Common myeloid progenitor, CD34-positive (primary cell): ENCODE results near the gene INHBE.
A peak's percentile ranks its signal among the peaks of the same experiment; 100 is the strongest.
"Not testable (repeated sequence)": the region's sequence is repeated elsewhere in the genome, so short reads cannot be mapped to it uniquely, and the experiment has no call there.

Experiments used
- CTCF ChIA-PET: fragments of 350-600 bp; sonication (Branson Sonifier 250); formaldehyde crosslinking; loops from one replicate; lab custom pipeline; 2021; ENCODE audit warnings: antibody characterized with exemption; lab: Charles Lee
- POLR2A ChIA-PET: fragments of 350-600 bp; sonication (Branson Sonifier 250); formaldehyde crosslinking; loops from one replicate; lab custom pipeline; 2021; ENCODE audit warnings: antibody characterized with exemption; lab: Charles Lee
- DNase-seq, 3 donors: peaks; one replicate each; pipeline versions ENCODE4 v3.0.0 to v3.0.0-alpha.2; 2013
- H3K27ac ChIP-seq, 2 experiments: 1 replicate in 1 of 2; 2 replicates in 1 of 2; pipeline ENCODE4 v1.7.0; 2013; ENCODE audit warnings: inconsistent platforms in 2 of 2, low read length in 2 of 2, mild to moderate bottlenecking in 2 of 2, low read depth in 1 of 2, moderate library complexity in 1 of 2; ENCODE audit not compliant: severe bottlenecking in 2 of 2, insufficient read depth in 1 of 2, poor library complexity in 1 of 2
- H3K27me3 ChIP-seq, 5 experiments: replicated peaks in 2 of 5; 1 replicate in 3 of 5; 2 replicates in 2 of 5; pipeline versions ENCODE4 v1.6.1 to v1.7.0; 2013; ENCODE audit warnings: low read length in 4 of 5, mild to moderate bottlenecking in 2 of 5, moderate library complexity in 2 of 5, inconsistent platforms in 1 of 5; ENCODE audit not compliant: insufficient read depth in 5 of 5, control insufficient read depth in 4 of 5
- H3K36me3 ChIP-seq, 4 experiments: 1 replicate in 2 of 4; 2 replicates in 2 of 4; pipeline versions ENCODE4 v1.6.1 to v1.7.0; 2013; ENCODE audit warnings: low read length in 3 of 4, control low read depth in 1 of 4, mild to moderate bottlenecking in 1 of 4; ENCODE audit not compliant: control insufficient read depth in 4 of 4, insufficient read depth in 4 of 4
- H3K4me1 ChIP-seq, 4 experiments: 1 replicate in 3 of 4; 2 replicates in 1 of 4; pipeline versions ENCODE4 v1.6.1 to v1.7.1; 2013; ENCODE audit warnings: low read length in 3 of 4, mild to moderate bottlenecking in 3 of 4, control low read depth in 1 of 4, inconsistent platforms in 1 of 4, moderate library complexity in 1 of 4; ENCODE audit not compliant: control insufficient read depth in 4 of 4, insufficient read depth in 4 of 4; ENCODE audit errors: control extremely low read depth in 1 of 4
- H3K4me3 ChIP-seq, 7 experiments: 1 replicate in 4 of 7; 2 replicates in 3 of 7; pipeline versions ENCODE4 v1.5.1 to v1.7.0; 2013; ENCODE audit warnings: mild to moderate bottlenecking in 7 of 7, low read length in 6 of 7, moderate library complexity in 6 of 7, inconsistent platforms in 2 of 7, low read depth in 2 of 7, control low read depth in 1 of 7; ENCODE audit not compliant: insufficient read depth in 4 of 7, control insufficient read depth in 1 of 7; ENCODE audit errors: extremely low read depth in 1 of 7
- H3K9me3 ChIP-seq, 5 experiments: 1 replicate in 4 of 5; 2 replicates in 1 of 5; pipeline versions ENCODE4 v1.6.1 to v1.7.1; 2013; ENCODE audit warnings: low read length in 4 of 5, mild to moderate bottlenecking in 2 of 5, inconsistent platforms in 1 of 5, low read depth in 1 of 5, moderate library complexity in 1 of 5; ENCODE audit not compliant: control insufficient read depth in 4 of 5, insufficient read depth in 2 of 5; ENCODE audit errors: control extremely low read depth in 1 of 5
- WGBS: methylation state at CpG from one replicate; pipeline ENCODE4 v1.1.5; 2013; ENCODE audit not compliant: insufficient coverage; 5-methylcytosine and 5-hydroxymethylcytosine counted together

The INHBE gene

GRCh38 chr12:57439762-57440266 lies 15.3 kb upstream of the INHBE start:
- Histone ChIP-seq H3K9me3 (peaks cover 0 to 2% (median 0%) of the 10 kb centered on the region in 5 experiments), H3K36me3 (no peaks in the 10 kb centered on the region), H3K27ac (no peak overlapping the region), H3K27me3 (no peaks in the 10 kb centered on the region), H3K4me1 (peaks cover 0 to 11% (median 8%) of the 10 kb centered on the region in 4 experiments), H3K4me3 (no peak overlapping the region)
- CTCF ChIA-PET: interaction anchor here (1.0 to 6.0 kb wide), 5 partner anchors 14 to 135 kb away, joined by 3 to 58 read pairs (median 3); partner anchors contain the start of gene INHBE
- WGBS: 100% methylated on average over 2 of the region's 4 CpGs
- POLR2A ChIA-PET: interaction anchor here (1.0 kb wide), 1 partner anchor 10 kb away, joined by 3 read pairs; no protein-coding TSS in a partner anchor
- DNase-seq: no peak

- H3K4me1 ChIP-seq, POLR2A ChIA-PET, H3K4me3 ChIP-seq, H3K27ac ChIP-seq, H3K36me3 ChIP-seq, H3K27me3 ChIP-seq, DNase-seq, H3K9me3 ChIP-seq: not testable (repeated sequence)
- CTCF ChIA-PET: interaction anchor here (0.6 to 18.4 kb wide), 4 partner anchors 12 to 130 kb away, joined by 3 to 518 read pairs (median 32); partner anchors contain the start of gene INHBE
- no CpG with 5 or more reads among the region's 2 CpGs for WGBS
Measured at GRCh38 chr12:57441393-57441792, 13.7 kb upstream of the INHBE start.

DNA sequence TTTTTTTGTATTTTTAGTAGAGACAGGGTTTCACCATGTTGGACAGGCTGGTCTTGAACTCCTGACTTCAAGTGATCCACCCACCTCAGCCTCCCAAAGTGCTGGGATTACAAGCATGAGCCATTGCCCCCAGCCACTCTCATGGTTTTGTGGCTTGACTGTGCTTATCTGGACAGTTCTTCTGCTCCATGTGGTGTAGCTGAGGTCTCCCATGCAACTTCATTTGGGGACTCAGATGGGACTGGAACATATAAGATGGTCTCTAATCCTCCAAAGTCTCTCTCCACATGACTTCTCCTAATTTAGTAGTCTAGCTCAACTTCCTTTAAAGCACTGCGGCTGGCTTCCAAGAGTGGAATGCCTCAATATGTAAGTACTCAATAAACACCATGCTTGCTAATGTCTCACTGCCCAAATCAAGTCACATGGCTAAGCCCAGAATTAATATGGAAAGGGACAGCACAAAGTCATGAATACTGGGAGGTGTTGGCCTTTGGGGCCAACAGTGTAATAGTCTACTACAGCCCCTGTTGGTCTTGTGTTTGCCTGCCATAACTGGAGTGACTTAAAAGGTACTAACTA lies 13.2 kb upstream of the INHBE start:
- H3K9me3 ChIP-seq: peaks cover 0 to 2% (median 0%) of the 10 kb centered on the region in 5 experiments
- POLR2A ChIA-PET: no interaction called here
- WGBS: 43% methylated on average over 1 of the region's 1 CpG
- no peak overlapping the region for H3K4me3 ChIP-seq
- CTCF ChIA-PET: interaction anchor here (0.6 to 18.4 kb wide), 4 partner anchors 11 to 130 kb away, joined by 3 to 518 read pairs (median 32); partner anchors contain the start of gene INHBE
- H3K27me3 ChIP-seq: no peaks in the 10 kb centered on the region
- peak in 2 of 3 donors; percentile 33 to 46 for DNase-seq
- H3K36me3 ChIP-seq: no peaks in the 10 kb centered on the region
- no peak overlapping the region for H3K27ac ChIP-seq
- H3K4me1 ChIP-seq: no peaks in the 10 kb centered on the region

DNA sequence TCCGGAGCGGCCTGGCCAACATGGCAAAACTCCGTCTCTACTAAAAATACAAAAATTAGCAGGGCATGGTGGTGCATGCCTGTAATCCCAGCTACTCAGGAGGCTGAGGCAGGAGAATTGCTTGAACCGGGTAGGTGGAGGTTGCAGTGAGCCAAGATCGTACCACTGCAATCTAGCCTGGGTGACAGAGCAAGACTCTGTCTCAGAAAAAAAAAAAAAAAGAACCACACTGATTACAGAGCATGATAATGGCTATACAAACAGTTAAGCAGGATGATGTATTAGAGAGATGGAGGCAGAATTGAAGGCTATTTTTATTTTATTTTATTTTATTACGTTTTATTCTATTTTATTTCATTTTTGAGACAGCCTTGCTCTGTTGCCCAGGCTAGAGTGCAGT lies 10.8 kb upstream of the INHBE start:
- 100% methylated on average over 4 of the region's 6 CpGs for WGBS
- CTCF ChIA-PET: interaction anchor here (1.0 to 18.4 kb wide), 4 partner anchors 9 to 133 kb away, joined by 3 to 518 read pairs (median 31); partner anchors contain the start of gene INHBE

DNA sequence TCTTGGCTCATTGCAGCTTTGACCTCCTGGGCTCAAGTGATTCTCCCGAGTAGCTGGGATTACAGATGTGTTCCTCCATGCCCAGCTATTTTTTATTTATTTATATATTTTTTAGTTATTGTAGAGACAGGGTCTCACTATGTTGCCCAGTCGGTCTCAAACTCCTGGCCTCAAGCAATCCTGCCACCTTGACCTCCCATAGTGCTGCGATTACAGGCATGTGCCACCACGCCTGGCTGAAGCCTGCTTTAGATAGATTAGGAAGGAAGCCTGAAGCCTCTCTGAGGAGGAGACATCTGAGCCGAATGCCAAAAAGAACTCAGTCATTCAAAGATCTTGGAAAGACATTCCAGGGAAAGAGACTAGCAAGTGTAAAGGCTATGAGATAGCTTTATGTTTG lies 10.4 kb upstream of the INHBE start:
- no peaks in the 10 kb centered on the region for H3K36me3 ChIP-seq
- POLR2A ChIA-PET: interaction anchor here (0.9 kb wide), 1 partner anchor 10 kb away, joined by 4 read pairs; no protein-coding TSS in a partner anchor
- CTCF ChIA-PET: interaction anchor here (0.6 to 18.4 kb wide), 5 partner anchors 9 to 133 kb away, joined by 3 to 518 read pairs (median 4); partner anchors contain the start of gene INHBE
- H3K27me3 ChIP-seq: no peaks in the 10 kb centered on the region
- no peaks in the 10 kb centered on the region for H3K4me1 ChIP-seq
- H3K4me3 ChIP-seq: no peak overlapping the region
- no peak overlapping the region for H3K27ac ChIP-seq
- peaks cover 0 to 2% (median 0%) of the 10 kb centered on the region in 5 experiments for H3K9me3 ChIP-seq
- 93% methylated on average over 4 of the region's 5 CpGs for WGBS
- no peak for DNase-seq

More for the DNA sequence above, 10.8 kb upstream of the INHBE start:
- H3K27ac ChIP-seq, DNase-seq, H3K9me3 ChIP-seq, H3K4me3 ChIP-seq, POLR2A ChIA-PET, H3K36me3 ChIP-seq, H3K27me3 ChIP-seq, H3K4me1 ChIP-seq: not testable (repeated sequence)

- no peaks in the 10 kb centered on the region for H3K4me1 ChIP-seq
- POLR2A ChIA-PET: interaction anchor here (0.6 kb wide), 1 partner anchor 138 kb away, joined by 4 read pairs; no protein-coding TSS in a partner anchor
- H3K9me3 ChIP-seq: peaks cover 0 to 2% (median 0%) of the 10 kb centered on the region in 5 experiments
- DNase-seq: no peak
- no peaks in the 10 kb centered on the region for H3K27me3 ChIP-seq
- no peaks in the 10 kb centered on the region for H3K36me3 ChIP-seq
- H3K4me3 ChIP-seq: no peak overlapping the region
- 100% methylated on average over 3 of the region's 6 CpGs for WGBS
- CTCF ChIA-PET: interaction anchor here (0.7 to 18.4 kb wide), 6 partner anchors 10 to 160 kb away, joined by 3 to 518 read pairs (median 3); no protein-coding TSS in a partner anchor
- H3K27ac ChIP-seq: no peak overlapping the region
Measured at GRCh38 chr12:57446292-57446960, 8.7 kb upstream of the INHBE start.
